ENCODE data around the gene ODF2L. TPM values are rescaled to one million over a fixed set of nuclear protein-coding genes. Genes with fewer than 3 reads are reported as not detected.
"Not testable (repeated sequence)": the region's sequence is repeated elsewhere in the genome, so short reads cannot be mapped to it uniquely, and the experiment has no call there.

ODF2L gene
- total RNA-seq, 1 donor from 2014 or later, result 43.9 TPM

- DNase-seq (ENCODE audit: low read depth, low spot score), result no peak
These were observed 38.3 kb downstream of the ODF2L start for GRCh38 chr1:86357796-86358195.

GRCh38 chr1:86356247-86356646, 39.9 kb downstream of the ODF2L start:
- Mint-ChIP-seq H3K9me3 (no peaks in the 10 kb centered on the region), H3K4me3 (no peak overlapping the region), H3K4me1 (no peaks in the 10 kb centered on the region), H3K27me3 (ENCODE audit: low read depth) (no peaks in the 10 kb centered on the region), H3K27ac (ENCODE audit: unreplicated experiment) (no peak overlapping the region), H3K36me3 (ENCODE audit: low read depth) (peaks cover 8% of the 10 kb centered on the region)
- DNase-seq (ENCODE audit: low read depth, low spot score), result no peak
- TF ChIP-seq CTCF (conservative IDR thresholded peaks at IDR 0.05), result no peak

More at GRCh38 chr1:86357796-86358195, 38.3 kb downstream of the ODF2L start:
- H3K27me3 Mint-ChIP-seq (ENCODE audit: low read depth), result no peaks in the 10 kb centered on the region
- no peak overlapping the region for H3K4me3 Mint-ChIP-seq
- H3K36me3 Mint-ChIP-seq (ENCODE audit: low read depth), result peaks cover 4% of the 10 kb centered on the region
- H3K27ac Mint-ChIP-seq (ENCODE audit: unreplicated experiment), result peak overlapping the region; percentile 32
- peaks cover 4% of the 10 kb centered on the region for H3K4me1 Mint-ChIP-seq
- H3K9me3 Mint-ChIP-seq, result no peaks in the 10 kb centered on the region
- no peak for TF ChIP-seq CTCF (conservative IDR thresholded peaks at IDR 0.05)

- DNase-seq (ENCODE audit: low read depth, low spot score), result no peak
- H3K4me3 Mint-ChIP-seq, result no peak overlapping the region
- H3K27me3 Mint-ChIP-seq (ENCODE audit: low read depth), result no peaks in the 10 kb centered on the region
- no peaks in the 10 kb centered on the region for H3K4me1 Mint-ChIP-seq
- H3K36me3 Mint-ChIP-seq (ENCODE audit: low read depth), result peaks cover 18% of the 10 kb centered on the region
- peaks cover 2% of the 10 kb centered on the region for H3K9me3 Mint-ChIP-seq
- no peak overlapping the region for H3K27ac Mint-ChIP-seq (ENCODE audit: unreplicated experiment)
- TF ChIP-seq CTCF (conservative IDR thresholded peaks at IDR 0.05), result no peak
These were observed 44.0 kb downstream of the ODF2L start for GRCh38 chr1:86352086-86352485.

GRCh38 chr1:86350230-86350629, 45.9 kb downstream of the ODF2L start:
- not testable (repeated sequence) for H3K9me3 Mint-ChIP-seq; DNase-seq (ENCODE audit: low read depth, low spot score); H3K4me1 Mint-ChIP-seq; H3K27ac Mint-ChIP-seq (ENCODE audit: unreplicated experiment); H3K27me3 Mint-ChIP-seq (ENCODE audit: low read depth); H3K4me3 Mint-ChIP-seq
- H3K36me3 Mint-ChIP-seq (ENCODE audit: low read depth), result peaks cover 27% of the 10 kb centered on the region

GRCh38 chr1:86346388-86346787, 49.7 kb downstream of the ODF2L start:
- TF ChIP-seq CTCF (conservative IDR thresholded peaks at IDR 0.05), result no peak
- no peak overlapping the region for H3K4me3 Mint-ChIP-seq
- H3K36me3 Mint-ChIP-seq (ENCODE audit: low read depth), result peaks cover 30% of the 10 kb centered on the region
- no peaks in the 10 kb centered on the region for H3K27me3 Mint-ChIP-seq (ENCODE audit: low read depth)
- peaks cover 17% of the 10 kb centered on the region for H3K9me3 Mint-ChIP-seq
- DNase-seq (ENCODE audit: low read depth, low spot score), result no peak
- no peak overlapping the region for H3K27ac Mint-ChIP-seq (ENCODE audit: unreplicated experiment)
- H3K4me1 Mint-ChIP-seq, result no peaks in the 10 kb centered on the region

- Mint-ChIP-seq H3K9me3 (peaks cover 16% of the 10 kb centered on the region), H3K27me3 (ENCODE audit: low read depth) (no peaks in the 10 kb centered on the region), H3K27ac (ENCODE audit: unreplicated experiment) (no peak overlapping the region), H3K4me3 (no peak overlapping the region), H3K4me1 (no peaks in the 10 kb centered on the region), H3K36me3 (ENCODE audit: low read depth) (peaks cover 21% of the 10 kb centered on the region)
- TF ChIP-seq CTCF (conservative IDR thresholded peaks at IDR 0.05), result no peak
- no peak for DNase-seq (ENCODE audit: low read depth, low spot score)
These were observed 51.1 kb downstream of the ODF2L start for GRCh38 chr1:86345042-86345441.

Data from neural crest cell (in vitro differentiated cells).